Dermis blood vessel endothelial cell (primary cell): ENCODE data around the gene NAA38. TPM values are rescaled to one million over a fixed set of nuclear protein-coding genes. Genes with fewer than 3 reads are reported as not detected.

Source experiments
- DNase-seq: peaks from one replicate; pipeline ENCODE4 v3.0.0; 2010
- total RNA-seq: library from RNA; depleted of rRNA; stranded (reverse); fragments of >200 nt; gene quantifications from 2 replicates; pipeline ENCODE4 v1.2.3, GENCODE V29; 2014

The NAA38 gene
- total RNA-seq, 1 donor from 2014 or later, result 129 TPM

GRCh38 chr17:7840441-7840840, 16.9 kb downstream of the NAA38 start:
- DNase-seq, result no peak

DNA sequence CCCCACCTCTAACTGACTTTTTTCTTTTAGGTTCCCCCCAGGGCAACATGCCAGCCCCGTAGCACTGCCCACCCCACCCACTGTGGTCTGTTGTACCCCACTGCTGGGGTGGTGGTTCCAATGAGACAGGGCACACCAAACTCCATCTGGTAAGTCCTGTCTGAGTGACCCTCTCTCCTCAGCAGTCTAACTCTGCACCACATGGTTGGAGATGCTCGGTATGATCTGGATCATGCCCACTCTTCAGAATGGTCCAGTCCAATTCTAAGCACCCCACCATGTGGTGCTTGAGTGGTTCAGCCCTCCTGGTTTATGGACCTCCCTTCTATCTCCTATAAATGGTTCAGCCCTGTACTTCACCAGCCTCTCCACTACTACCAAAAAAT, 17.5 kb downstream of the NAA38 start:
- DNase-seq, result no peak

DNA sequence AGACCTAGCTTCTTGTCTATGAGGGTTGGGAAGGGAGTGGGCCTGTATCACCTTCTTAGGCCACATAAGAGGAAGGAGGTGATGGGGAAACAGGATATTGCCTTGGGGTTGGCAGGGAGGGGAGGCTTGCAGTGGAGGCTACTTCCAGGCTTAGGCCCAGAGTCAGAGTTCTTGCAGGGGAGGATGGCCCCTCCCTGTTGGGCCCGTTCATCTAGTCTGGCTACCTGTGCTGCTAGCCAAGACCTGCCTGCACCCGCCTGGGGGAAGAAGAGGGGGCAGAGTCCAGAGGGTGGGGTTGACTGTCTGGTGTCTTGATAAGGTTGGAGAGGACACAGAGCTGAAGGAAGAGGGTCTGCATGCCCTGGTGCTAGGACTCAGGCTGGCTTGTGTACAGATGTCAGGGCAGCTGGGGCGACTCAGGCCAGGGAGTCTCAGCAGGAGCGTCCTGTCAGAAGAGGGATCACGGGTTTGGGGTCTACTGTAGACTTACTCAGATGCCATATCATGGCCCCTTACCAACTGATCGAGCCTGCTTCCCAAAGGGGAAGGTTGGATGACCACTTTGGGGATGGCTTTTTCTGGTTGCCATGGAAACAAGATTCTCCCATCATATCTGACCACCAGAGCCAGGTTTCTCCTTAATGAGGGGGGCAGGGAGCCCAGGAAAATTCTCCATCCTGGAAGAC, 18.0 kb downstream of the NAA38 start:
- no peak for DNase-seq

- DNase-seq, result peak; percentile 54
These were observed 19.0 kb downstream of the NAA38 start for GRCh38 chr17:7838090-7839075.

DNA sequence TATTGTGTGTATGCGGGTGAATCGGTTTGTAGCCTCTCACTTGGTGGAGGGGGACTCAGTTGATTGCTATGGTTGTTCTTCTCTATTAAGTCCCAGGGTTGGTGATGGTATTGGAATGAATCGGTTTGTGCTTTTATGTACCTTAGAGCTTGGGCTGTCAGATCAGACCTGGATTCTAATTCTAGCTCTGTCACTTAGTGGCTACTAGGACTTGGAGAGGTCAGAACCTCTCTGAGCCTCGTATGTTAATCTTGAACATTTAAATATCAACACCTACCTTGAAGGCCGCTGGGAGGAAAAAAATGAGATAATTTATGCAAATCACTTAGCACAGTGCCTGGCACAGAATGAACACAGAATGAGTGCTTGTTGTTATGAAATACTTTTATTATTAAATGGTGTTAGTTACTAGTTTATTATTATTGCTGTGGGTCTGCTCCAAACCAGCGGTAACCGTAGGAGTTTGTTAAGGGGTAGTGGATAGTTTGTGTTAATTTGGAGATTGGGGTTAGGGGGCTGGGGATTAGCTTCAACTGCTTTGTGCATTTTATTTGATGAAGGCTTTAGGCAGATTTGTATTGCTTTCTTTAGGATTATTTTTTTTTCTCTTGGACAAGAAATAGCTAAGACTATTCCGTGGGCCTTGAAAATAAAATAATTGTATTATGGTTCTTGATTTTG, 19.8 kb downstream of the NAA38 start:
- peak; percentile 25 for DNase-seq

DNA sequence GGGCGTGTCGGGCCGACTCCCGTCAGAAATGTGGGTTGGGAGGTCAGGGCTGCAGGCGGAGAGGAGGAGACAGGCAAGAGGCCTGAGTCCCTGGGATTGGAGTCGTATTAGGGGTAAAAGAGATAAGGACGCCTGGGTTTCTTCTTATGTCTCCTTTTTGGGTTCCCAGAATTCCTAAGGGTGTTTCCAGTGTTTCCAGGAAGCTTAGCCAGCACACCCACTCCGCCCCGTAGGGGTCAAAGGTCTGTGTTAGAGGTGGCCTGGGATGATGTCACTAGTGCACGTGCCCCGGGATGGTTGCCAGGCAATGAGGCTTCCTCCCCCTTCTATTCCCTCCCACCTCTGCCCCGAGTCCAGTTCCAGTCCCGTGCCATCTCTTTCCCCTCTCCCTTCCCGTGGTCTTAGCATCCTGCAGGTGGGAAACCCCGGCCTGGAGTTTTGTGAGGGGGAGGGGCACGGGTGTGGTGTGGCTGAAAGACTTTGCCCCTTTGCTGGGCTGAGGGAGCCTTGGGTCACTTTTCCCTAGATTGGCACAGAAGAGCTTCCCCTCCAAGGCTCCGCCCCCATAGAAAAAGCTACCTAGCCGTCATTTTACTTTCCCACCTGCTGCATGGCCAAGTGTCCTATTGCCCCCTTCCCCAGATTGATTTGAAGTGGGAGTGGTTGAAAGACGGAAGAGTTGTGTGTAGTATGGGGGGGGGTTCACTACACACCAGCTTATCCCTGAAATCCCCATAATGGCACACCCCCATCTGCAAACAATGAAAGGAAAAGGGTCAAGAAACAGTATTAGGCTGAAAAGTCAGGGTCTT, 20.6 kb downstream of the NAA38 start:
- DNase-seq, result peak; percentile 97

DNA sequence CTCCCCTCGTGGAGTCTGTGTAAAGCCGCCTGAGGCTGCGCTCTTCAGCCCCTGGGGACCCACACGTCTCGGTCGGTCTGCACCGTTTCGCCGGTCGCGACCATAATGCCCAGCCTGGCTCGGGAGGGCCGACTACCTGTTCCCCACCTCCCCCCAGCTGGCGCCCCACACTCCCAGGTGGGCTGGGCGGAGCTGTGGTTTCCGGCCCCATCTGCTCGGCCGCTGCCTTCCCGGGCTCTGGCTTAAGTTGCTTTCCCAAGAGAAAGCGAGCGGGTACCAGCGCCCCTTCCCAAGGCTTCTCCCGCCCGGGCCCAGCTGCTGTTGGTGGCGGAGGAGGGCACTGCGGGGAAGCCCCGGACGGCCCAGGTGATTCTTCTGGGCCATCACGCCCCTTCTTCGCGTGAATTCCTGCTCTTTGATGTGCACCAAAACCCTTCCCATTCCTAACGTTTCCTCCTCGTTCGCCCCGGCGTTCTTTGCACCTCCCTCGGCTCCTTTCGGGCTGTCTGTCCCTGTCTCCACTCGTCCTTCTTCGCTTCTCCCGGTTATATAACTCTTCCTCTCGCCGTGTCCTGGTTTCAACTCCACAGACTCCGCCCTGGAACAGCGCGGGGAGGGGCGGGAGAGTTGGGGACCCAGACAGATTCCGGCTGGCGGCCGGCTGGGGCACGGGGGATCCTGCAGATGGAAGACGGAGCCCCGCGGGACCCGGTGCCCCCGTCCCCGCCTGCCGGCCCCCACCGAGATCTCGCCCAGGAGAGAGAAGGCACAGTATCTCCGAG, 21.4 kb downstream of the NAA38 start:
- peak; percentile 59 for DNase-seq

- peak; percentile 99 for DNase-seq
These were observed 22.2 kb downstream of the NAA38 start for GRCh38 chr17:7834957-7835813.

GRCh38 chr17:7834542-7834956, 22.8 kb downstream of the NAA38 start:
- no peak for DNase-seq

GRCh38 chr17:7833795-7834541, 23.4 kb downstream of the NAA38 start, which contains the start of gene KDM6B:
Gene KDM6B (plus strand): TSS chr17:7834217. CDS start chr17:7845555, 11,338 bp downstream.
- DNase-seq, result peak; percentile 94

DNA sequence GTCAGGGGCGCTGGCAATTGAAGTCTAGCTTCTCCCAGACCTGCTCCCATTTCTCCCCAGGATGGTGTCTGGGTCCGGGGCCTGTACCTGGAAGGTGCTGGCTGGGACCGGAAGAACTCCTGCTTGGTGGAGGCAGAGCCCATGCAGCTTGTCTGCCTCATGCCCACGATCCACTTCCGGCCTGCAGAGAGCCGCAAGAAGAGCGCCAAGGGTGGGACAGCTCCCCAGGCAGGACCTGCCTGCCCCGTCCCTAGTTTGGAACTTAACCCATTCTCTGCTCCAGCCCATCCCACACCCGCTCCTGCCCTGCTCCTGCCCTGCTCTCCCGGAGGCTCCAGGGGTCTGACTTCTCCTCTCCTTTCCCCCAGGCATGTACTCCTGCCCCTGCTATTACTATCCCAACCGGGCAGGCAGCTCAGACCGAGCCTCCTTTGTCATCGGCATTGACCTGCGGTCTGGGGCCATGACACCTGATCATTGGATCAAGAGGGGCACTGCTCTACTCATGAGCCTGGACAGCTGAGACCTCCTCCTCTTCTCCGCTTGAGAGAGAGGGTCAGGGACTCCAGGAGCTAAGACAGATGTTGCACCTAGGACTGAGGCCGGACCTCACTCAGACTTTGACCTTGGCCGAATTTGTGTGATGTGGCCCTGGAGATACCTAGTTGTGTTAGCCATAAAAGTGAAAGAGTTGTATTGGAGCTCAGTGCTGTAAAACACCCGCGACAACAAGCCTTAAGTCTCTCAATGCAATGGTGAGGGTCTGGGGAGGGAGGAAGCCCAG, 24.2 kb downstream of the NAA38 start:
- DNase-seq, result no peak

DNA sequence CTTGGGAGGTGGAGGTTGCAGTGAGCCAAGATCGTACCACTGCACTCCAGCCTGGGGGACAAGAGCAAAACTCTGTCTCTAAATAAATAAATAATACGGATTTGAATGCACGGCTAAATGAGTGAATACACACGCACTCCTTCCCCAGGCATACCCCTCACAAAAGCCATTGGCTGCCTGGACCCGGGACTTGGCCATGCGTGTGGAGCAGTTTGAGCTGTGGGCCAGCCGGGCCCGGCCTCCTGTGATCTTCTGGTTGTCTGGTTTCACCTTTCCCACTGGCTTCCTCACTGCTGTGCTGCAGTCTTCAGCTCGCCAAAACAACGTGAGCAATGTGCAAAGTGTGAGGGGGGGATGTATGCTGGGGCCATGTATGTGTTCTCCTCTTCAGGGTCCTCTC, 24.9 kb downstream of the NAA38 start:
- no peak for DNase-seq

- DNase-seq, result no peak
These were observed 26.1 kb downstream of the NAA38 start for GRCh38 chr17:7831233-7831632.

DNA sequence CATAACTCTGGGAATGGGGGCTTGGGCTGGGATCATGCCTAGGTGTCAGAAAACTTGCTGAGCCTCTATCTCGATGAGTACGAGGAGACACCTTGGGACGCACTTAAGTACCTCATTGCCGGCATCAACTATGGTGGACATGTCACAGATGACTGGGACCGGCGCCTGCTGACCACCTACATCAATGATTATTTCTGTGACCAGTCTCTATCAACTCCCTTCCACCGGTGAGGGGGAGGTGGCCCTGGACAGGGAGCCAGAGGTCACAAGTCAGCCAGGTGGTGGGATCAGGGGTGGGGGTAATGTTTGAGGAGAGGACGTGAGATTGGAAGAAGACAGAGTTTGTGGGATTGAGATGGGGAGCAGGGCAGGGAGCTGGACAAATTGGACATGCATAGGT, 26.7 kb downstream of the NAA38 start:
- no peak for DNase-seq

DNA sequence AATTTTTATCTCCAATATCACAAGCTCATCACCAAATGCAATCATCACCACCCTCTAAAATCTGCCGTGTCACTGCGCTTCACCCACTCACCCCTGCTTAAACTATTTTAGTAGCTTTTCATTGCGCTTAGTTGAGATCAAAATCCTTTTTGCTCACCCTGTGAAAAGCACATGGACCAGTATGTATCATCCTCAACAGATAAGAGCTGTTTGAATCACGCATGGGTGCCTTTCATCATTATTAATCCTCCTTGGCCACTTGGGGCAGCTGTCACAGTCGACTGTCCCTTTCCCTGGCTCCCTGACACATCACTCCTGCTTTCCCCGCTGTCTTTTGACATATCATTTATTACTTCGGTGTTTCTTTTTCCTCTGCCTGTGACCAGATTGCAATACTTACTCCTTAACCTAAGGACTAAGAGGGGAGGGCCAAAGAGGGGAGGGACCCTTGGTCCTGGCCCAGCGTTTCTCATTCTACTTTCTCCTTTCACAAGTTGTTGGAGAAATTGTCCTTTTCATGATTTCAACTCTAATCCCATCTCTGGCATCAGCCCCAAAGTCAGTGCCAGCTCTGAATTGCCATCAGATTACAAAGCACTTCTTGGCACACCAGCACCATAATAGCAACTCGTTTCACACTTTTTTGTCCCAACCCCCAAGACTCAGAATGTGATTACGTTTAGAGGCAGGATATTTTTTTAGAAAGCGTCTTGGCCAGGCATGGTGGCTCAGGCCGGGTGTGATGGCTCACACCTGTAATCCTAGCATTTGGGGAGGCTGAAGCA, 32.0 kb downstream of the NAA38 start:
- no peak for DNase-seq

DNA sequence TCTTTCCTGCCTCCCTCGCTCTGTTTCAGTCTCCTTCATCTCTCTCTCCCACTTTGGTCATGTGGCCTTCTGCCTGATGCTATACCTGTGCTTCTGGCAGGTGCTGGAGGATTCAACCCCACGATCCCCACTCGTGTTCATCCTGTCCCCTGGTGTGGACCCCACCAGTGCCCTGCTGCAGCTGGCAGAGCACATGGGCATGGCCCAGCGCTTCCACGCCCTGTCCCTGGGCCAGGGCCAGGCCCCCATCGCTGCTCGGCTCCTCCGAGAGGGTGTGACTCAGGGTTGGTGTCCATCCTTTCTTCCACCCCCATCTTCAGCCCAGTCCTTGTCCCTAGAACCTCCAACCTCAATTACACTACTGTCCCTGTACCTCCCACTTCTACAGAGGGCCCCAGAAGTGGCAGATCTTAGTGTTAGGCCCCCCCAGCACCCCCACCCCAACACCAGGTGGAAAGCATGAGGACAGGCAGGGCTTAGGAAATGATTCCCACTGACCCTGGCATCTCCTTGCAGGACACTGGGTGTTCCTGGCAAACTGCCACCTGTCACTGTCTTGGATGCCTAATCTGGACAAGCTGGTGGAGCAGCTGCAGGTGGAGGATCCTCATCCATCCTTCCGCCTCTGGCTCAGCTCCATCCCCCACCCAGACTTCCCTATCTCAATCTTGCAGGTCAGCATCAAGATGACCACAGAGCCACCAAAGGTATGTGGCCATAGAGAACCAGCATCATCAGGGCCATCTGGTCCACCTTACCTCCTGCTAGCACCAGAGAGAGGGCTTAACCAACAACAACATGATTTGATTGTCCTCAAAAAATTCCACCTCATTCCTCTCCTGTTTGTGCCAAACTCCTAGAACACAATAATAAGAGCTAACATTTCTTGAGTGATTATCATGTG, 33.1 kb downstream of the NAA38 start:
- DNase-seq, result no peak

DNA sequence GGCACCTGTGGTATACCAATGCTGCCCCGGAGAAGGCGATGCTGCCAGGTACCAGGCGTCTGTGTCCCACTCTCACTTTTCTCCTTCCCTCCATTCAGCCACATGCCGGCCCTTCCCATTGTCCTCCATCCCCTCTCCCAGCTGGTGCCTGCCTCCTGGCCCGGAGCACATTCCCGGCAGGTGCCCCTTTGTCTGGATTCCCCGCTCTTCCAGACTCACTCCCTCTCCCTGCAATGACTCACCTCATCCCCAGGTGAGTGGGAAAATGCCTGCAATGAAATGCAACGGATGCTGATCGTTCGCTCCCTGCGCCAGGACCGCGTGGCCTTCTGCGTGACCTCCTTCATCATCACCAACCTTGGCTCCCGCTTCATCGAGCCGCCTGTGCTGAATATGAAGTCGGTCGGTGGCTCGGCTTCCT, 33.8 kb downstream of the NAA38 start:
- no peak for DNase-seq
